NCI-H2196 (cell line): ENCODE results near the gene JAZF1.

Source experiments
- DNase-seq: peaks from one replicate; lab custom pipeline; 2025; ENCODE audit not compliant: unreplicated experiment; lab: John Stamatoyannopoulos, UW

Gene JAZF1

DNA sequence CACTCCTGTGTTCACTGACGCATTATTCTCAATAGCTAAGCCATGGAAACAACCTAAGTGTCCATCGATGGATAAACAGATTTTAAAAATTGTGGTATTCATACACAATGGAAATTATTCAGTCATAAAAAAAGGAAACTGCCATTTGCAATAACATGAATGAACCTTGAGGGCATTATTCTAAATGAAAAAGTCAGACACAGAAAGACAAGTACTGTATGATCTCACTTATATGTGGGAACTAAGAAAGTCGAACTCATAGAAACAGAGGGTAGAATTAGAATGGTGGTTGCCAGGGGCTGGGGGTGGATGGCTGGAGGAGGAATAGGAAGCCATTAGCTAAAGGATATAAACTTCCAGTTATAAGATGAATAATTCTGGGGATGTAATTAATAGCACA is 71.8 kb downstream of the JAZF1 start:
- no peak for DNase-seq

DNA sequence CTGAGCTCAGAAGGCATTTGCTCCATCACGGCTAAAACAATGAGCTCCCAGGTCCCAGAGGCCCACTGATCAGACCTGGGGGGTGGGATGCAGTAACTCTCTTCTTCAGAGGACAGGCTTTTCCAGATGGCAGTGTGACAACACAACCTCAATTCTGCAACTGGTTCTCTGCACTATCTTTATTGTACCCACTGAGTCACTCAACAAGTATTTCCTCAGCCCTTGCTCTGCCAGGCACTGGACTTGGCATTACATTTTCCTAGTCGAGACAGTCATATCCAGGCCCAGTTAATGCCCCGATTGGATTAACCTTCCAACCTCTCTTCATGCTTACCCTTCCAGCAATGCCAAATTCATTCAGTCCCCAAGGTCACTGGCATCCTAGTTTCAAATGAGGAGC is 72.6 kb downstream of the JAZF1 start:
- no peak for DNase-seq

DNA sequence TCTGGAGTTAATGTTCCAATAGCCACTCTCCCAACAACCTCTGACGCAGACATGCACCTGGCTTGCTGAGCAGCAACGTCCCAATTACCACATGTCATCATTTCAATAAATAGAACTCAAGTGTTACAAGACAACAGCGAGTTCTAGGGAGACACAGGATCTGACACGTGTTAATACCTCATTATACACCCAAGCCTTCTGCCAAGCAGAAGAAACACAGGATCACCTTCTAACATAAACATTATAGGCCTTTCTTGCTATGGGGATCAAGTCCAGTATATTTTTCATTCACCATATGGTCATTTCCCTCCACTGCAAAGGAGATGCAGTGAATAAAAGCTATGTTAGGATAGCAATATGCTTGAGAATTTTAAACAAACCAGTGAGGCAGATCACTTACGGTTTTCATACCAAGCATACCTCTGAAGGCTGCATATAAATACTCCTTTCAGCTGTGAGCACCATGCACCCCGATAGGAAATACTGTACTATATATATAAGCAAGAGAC is 74.2 kb downstream of the JAZF1 start:
- DNase-seq, result peak; percentile 4

DNA sequence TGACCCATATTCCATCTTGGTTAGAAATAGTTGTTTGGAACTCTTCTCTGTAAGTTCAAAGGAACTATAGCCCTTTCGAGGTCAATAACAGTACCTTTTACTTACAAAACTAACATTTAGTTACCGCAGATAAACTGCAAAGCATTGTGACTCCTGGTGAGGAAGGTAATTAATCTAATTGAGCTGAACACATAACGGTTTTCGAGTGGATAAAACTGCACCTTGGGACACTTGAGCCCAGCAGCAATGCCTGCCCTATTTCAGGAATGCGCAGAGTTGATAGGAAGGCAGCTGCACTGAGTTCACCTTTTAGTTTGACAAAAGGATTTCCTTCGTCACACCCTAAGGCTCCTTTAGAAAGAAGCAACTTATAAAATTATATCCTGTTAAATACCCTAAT is 75.4 kb downstream of the JAZF1 start:
- no peak for DNase-seq

DNA sequence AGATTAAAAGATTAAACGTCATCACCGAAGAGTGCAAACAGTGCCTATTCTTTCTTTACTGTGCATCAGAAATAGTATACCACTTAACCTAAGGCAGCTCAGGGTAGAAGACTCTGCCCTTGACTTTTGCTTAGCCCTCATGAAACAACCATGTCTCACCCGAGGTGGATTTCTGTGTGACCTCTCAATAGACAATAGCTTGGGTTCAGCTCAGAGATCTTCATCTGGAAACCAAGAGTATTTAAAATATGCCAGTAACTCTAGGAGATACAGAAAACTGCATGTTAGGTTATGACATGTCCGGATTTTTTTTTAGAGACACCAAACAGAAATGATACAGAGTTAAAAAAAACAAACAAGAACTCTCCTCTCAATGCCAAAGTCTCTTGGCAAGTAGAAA is 75.8 kb downstream of the JAZF1 start:
- no peak for DNase-seq

DNA sequence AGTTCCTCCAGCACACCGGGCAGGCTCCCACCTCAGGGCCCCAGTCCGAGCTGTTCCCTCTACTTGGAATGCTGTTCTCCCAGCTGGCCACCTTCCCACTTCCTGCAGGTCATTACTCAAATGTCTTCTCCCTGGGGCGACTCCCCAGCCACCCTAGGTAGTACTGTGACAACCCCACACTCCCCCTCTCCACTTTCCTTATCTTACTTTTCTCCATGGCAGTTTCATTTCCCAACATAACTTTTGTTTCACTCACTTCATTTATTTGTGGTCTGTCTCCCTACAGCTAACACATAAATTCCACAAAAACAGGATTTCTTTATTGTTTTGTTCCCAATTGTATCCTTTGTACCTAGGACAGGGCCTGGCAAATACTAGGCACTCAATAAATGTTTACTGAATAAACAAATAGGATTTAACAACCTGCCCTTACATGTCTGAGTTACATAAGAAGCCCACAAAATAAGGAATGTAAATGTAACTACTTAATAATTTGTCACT is 76.5 kb downstream of the JAZF1 start:
- DNase-seq, result no peak

DNA sequence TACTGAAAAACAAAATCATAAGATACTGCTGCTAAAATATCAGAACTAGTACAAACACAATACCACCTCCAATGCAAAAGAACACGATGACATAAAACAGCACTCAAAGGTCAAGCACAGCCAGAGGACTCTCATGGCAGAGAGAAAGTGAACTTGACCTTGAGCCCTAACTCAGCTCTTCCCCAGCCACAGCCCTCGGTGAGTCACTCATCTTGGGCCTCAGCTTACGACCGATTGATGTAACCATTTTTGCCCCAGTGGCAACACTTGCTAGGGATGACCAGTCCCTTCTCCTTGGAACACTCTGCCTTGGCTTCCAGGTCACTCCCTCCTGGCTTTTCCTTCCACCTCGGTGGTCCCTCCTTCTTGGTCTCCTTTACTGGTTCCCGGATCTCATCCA is 77.8 kb downstream of the JAZF1 start:
- DNase-seq, result no peak

DNA sequence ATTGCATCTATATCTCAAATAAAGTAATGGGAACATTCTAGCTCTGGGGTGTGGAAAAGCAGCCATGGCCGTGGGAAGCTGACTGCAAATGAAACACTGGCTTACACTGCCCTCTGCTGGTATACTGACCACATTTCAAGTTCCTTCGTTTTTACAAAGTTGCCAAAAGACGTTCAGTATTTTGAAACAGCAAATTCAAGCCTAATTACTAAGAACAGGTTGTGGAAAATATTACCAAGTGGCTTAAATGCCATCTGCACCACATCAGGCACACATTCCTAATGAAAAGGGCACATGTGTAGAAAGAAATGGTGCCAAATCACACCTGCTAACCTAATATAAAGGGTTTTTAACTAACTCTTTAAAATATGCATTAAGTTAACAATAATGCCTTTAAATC is 83.9 kb downstream of the JAZF1 start:
- DNase-seq, result peak; percentile 47

DNA sequence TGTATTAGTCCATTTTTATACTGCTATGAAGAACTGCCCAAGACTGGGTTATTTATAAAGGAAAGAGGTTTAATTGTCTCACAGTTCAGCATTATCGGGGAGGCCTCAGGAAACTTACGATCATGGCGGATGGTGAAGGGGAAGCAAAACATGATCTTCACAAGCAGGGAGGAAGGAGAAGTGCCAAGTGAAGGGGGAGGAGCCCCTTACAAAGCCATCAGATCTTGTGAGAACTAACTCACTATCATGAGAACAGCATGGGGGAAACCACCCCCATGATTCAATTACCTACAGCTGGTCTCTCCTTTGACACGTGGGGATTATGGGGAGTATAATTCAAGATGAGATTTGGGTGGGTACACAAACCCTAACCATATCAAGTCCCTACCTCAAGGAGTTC is 85.4 kb downstream of the JAZF1 start:
- no peak for DNase-seq

DNA sequence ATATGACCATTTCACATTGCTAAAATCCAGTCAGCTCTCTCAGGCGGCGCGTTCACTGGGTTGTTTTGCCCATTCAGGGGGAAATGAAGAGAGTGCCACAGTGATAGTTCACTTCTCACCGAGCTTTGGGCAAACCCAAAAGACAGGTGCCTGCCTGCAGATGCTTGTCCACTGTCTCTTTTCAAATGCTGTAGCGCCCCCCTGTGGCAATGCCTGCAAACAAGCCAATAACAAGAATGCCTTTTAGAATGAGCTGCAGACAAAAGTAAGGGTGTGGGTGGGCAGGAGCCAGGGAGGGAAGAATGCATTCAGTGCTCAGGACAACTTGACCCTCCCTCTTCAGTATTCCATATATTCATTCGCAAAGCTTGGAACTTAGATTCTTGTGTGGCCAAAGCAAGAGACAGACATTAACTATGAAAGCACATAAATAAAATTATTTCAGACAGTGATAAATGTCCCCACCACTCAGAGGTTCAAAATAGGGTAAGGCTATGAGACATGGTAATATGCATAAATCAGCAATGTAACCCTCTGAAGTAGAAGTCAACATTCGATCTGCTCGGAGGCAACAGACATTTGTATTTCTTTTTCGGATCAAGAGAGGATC is 86.9 kb downstream of the JAZF1 start:
- DNase-seq, result peak; percentile 58

DNA sequence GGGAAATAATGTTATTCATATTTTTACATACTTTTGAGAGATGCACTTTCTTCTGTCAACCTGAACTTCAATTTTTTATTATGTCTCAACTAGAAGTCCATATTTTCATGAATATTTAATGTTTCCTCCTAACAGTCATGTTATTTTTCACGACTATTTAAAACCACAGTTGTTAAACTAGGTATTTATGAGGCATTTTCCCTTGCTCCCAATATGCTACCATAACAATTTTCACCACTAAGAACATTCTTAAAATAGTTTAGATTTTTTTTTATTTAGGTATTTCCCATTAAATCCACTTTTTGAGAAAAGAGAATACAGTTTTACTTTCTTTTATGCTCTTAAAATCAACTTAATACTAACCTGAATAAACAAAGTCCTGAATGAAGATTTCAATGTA is 89.4 kb downstream of the JAZF1 start:
- DNase-seq, result no peak

DNA sequence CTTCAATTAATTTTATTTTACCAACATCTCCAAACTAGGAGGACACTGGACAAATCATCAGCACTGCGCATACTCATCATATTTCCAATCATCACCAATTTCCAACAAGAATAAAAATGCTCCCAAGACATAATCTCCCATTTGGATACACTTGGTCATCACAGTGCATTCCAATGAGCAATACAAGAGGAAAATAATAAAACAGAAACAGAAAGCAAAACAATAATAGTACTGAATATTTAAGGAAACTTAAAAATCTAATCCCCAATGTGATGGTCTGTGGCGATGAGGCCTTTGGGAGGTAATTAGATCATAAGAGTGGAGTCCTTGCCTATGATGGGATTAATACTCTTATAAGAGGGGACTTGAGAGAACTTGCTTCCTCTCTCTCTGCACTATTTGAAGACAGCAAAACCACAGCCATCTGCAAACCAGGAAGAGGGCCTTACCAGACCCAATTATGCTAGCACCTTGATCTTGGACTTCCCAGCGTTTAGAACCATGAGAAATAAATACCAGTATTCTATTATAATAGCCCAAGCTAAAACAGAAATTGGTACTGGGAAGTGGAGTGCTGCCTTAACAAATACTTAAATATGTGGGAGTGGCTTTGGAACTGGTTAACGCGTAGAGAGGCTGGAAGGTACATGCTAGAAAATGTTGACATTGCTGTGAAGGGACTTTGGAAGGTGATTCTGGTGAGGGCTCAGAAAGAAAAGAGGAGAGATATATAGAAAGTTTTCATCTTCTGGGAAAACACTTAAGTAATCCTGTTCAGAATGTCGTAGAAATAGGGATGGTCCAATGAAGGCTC is 91.5 kb downstream of the JAZF1 start:
- DNase-seq, result no peak

DNA sequence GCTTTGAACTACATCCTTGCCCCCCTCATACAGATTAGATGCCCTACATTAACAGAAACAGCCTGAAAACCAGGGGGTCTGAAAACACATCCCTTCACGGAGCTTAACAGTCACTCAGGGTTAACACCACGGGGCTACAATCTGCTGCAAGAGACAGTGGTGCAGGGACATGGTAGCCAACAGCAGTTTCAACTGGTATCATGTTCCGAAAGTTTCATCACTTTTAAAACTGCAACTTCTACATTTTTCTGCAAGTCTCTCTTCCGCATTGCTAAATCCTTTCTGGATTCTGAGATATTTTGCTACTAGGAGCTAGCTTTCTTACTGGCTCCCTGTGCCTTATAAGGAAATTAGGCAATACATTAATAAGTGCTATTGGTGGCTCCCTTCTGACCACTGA is 92.6 kb downstream of the JAZF1 start:
- no peak for DNase-seq

DNA sequence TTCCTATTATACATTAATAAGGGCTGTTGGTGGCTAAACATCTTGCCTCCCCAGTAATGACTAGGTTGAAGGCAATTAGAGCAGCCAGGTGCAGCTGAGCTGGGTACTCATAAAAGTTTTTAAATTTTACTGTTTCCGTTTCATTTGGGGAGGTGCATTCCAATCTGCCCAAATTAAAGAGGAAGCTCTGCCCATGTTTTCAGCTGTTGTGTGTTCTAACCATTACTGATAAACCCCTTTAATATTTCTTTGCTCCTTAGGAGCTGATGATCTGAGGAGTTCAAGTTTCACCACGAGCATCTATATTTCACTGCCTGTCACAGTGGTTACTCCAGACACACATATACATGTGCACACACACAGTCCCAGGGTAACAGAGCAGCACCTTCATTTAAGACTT is 94.4 kb downstream of the JAZF1 start:
- DNase-seq, result no peak

DNA sequence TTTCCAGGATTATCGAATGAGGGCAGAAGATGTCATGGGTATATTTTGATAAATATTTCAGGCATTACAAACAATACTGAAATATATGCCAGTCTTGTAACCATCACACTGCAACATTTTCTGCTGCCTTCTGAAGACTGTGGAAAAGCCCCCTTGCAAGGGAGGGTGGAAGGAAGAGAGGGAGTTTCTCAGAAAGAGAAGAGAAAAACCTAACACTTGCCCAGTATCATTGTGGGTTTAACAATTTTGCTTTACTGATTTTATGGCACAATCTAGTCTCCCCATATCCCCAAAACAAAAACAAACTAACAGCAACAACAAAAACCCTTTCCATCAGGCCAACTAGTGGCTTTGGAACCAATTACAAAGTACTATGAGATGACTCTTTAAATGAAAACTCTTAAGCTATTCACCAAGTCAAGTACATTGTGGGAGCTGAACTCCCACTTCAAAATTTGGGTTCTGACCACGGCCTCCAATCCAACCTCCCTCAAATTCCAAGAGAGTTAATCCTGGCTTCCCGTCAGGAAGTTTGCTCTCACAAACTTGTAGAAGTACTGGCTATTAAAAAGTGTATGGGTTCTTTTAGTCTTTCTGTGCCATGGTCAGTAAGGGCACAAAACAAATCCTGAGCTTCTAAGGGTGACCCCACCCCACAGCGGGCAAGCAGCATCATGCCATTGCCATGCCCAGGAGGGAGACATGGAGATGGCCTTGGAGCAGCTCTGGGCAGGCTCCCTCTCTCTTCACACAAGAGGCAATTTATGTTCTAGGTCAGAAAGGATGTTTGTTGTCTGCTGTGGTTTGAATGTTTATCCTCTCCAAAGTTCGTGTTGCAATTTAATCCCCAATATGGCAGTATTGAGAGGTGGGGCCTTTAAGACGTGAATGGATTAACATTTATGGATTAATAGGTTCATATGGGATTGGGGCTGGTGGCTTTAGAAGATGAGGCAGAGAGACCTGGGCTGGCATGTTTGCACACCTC is 96.3 kb downstream of the JAZF1 start:
- no peak for DNase-seq

DNA sequence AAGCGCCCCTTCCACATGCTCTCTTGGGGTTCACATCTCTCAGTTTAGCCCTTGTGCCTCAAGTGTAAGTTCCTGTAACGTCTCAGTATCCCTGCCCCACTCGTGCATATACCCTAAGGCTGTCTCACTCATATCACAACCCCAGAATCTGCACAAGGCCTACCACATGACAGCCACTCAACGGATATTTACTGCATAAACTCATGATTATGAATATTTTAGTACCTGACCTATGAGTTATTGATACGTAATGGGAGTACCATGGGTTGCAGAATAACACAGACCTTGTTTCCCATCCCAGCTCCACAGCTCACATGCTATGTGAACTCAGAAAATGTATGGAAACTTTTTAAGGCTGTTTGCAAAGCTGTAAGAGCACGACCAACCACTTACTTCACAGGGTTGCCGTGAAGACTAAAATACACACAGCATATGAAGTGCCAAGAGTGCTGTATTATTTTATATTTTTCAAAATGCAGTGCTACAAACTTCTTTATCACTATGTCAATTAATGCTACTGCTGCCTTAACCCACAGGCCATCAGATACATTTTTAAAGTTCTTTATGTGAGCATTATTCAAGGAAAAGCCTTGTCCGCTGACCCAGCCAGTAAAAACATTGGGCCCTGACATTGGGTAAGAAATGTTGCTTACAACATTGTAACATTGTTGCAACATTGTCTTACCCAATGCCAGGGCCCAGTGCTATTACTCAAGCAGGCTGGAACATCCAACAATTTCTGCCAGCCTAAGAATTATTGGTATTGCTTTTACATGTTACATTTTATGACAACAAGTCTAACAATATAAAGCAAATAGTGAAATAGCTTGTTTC is 97.2 kb downstream of the JAZF1 start:
- DNase-seq, result no peak

DNA sequence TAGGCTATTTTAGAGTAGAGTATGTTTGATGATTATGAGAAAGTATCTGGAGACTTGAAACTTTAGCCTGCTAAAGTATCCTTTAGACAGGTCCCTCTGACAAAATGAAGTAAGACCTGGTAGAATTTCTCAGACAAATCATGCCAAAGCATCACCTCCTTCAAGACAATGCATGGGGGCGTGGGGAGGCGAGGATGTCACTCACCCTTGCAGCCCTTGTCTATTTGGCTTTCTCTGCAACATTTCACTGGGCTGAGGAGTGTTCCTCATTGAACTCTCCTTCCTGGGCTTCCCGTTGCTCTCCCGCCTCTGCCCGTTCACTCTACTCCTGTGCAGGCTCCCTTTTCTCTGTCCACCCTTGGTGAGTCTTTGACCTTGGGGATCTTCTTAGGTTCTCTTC is 98.5 kb downstream of the JAZF1 start:
- DNase-seq, result no peak

DNA sequence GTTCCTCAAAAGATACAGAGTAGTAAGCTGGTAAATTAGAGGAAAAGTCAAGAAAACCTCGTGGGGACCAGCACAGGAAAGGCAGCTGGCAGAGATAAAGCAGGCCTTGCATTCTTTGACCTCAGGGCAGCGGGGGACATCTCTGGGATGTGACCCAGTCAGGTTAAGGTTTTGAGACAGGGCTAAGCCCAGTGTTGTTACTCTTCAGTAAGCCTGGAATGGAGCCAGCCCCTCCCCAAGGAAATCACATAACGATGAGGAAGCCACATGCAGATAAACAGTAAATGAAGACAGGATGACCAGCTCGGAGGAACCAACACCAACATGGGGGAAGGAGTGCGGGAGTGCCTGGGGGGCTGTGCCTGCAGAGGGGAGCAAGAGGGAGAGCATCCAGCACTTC is 99.6 kb downstream of the JAZF1 start:
- DNase-seq, result no peak

DNA sequence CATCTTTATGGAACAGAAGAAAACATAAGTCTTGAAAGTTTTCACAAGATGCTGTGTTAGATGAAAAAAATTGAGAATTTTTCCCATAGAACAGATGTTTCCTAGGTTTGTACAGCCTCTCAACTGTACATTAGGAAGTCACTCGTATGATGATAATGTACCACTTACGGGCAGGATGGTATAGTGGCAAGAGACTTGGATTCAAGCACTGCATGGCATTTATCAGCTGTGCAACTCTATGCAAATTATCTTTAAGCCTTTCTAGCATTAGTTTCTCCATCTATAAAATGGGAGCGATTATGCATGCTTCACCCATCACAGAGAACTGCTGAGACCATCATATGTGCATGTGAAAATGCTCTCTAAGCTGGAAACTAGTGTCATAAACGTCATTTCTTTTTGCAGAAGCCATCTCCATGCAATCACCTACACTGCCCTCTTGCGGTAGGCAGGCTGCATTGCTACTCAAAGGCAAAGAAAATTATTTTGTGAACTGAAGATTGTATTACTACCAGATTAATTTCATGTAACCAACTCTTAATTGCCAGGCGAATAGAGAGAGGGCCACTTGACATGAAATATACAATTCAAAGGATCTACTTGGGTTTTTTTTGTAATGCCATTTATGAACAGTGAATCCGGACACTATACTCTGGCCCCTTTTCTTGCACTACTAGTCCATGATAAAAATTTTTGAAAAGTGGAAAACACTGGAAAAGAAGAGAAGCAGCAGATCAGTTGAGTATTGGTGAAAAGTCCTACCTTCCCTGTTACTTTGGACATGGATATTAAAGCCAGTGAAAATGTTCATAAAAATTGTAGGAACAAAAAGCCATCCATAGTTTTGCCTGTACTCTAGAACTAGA is 102.3 kb downstream of the JAZF1 start:
- peak; percentile 27 for DNase-seq
